GM18867 (cell line): ENCODE data around the gene IFT80.
"Not testable (repeated sequence)": the region's sequence is repeated elsewhere in the genome, so short reads cannot be mapped to it uniquely, and the experiment has no call there.

Experiments used
- ATAC-seq: cut with Tn5 transposase; IDR thresholded peaks from one replicate; pipeline ENCODE4 v1.9.1; 2021; ENCODE audit warnings: mild to moderate bottlenecking, moderate library complexity; ENCODE audit not compliant: unreplicated experiment

Gene IFT80

GRCh38 chr3:160369784-160370183 lies 29.2 kb downstream of the IFT80 start:
- no peak for ATAC-seq

GRCh38 chr3:160368804-160369203 lies 30.2 kb downstream of the IFT80 start:
- no peak for ATAC-seq

- ATAC-seq = no peak
Measured at GRCh38 chr3:160365869-160366522, 33.0 kb downstream of the IFT80 start.

- ATAC-seq = not testable (repeated sequence)
Measured at GRCh38 chr3:160362896-160363295, 36.1 kb downstream of the IFT80 start.

- ATAC-seq = no peak
Measured at GRCh38 chr3:160355826-160356225, 43.2 kb downstream of the IFT80 start.

DNA sequence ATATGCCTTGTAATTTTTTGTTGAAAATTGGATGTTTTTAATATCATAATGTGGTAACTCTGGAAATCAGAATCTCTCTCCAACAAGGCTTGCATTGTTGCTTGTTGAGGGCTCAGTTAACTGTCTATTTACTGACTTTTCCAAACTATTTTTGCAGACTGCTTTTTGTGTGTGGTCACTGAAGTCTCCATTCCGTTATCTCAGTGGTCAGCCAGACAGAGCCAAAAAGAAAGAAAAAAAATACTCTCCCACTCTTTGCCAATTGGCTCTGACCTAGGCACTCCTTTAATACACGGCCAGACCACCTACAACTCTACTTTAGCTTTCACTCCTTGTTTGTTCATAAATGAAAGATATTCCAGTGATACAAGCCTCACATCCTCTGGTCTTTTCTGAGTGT lies 52.5 kb downstream of the IFT80 start:
- no peak for ATAC-seq

- no peak for ATAC-seq
Measured at GRCh38 chr3:160343132-160343531, 55.9 kb downstream of the IFT80 start.

DNA sequence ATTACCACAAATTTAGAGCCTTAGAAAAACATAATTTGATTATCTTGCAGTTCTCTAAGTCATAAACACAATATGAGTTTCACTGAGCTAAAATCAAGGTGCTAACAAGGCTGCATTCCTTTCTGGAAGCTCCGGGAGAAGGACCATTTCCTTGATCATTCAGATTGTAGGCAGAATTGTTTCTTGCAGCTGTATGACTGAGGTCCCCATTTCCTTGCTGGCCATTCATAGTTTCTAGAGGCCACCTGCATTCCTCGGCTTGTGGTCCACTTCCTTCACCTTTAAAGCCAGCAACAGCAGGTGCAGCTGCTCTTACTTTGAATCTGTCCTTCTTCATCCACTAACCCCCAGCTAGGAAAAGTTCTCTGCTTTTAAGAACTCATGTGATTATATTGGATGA lies 58.7 kb downstream of the IFT80 start:
- ATAC-seq = no peak

GRCh38 chr3:160331127-160331937 lies 67.7 kb downstream of the IFT80 start:
- ATAC-seq = no peak

- no peak for ATAC-seq
Measured at GRCh38 chr3:160330690-160331089, 68.3 kb downstream of the IFT80 start.

DNA sequence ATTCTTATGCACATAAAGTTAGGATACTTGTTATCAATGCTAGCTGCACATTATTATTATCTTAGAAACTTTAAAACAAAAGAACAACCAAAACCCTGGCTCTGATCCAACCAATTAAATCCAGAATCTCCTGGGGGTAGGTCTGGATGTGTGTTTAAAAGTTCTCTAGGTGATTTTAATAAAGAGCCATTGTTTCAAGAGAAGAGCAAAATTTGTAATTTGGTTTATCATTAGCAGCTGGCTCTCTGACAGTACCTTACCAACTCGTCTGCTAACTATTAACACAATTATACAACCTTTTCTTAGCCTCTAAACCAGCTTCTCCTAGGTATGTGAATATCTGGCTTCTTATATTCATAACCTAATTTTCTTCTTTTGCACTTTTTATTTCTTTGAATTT lies 68.9 kb downstream of the IFT80 start:
- no peak for ATAC-seq

GRCh38 chr3:160326286-160326685 lies 72.7 kb downstream of the IFT80 start:
- not testable (repeated sequence) for ATAC-seq

DNA sequence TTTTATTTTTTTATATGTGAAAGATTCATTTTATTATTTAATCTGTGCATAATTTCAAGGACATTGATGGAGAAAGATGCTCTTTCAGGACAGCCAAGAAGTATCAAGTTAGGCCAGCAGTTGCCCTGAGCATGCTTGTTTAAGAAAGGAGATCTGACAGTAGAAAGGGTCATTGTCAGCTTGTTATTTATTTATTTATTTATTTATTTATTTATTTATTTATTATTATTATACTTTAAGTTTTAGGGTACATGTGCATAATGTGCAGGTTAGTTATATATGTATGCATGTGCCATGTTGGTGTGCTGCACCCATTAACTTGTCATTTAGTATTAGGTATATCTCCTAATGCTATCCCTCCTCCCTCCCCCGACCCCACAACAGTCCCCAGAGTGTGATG lies 77.2 kb downstream of the IFT80 start:
- not testable (repeated sequence) for ATAC-seq

GRCh38 chr3:160319322-160319721 lies 79.7 kb downstream of the IFT80 start:
- ATAC-seq = no peak

GRCh38 chr3:160314995-160315394 lies 84.0 kb downstream of the IFT80 start:
- ATAC-seq = no peak

DNA sequence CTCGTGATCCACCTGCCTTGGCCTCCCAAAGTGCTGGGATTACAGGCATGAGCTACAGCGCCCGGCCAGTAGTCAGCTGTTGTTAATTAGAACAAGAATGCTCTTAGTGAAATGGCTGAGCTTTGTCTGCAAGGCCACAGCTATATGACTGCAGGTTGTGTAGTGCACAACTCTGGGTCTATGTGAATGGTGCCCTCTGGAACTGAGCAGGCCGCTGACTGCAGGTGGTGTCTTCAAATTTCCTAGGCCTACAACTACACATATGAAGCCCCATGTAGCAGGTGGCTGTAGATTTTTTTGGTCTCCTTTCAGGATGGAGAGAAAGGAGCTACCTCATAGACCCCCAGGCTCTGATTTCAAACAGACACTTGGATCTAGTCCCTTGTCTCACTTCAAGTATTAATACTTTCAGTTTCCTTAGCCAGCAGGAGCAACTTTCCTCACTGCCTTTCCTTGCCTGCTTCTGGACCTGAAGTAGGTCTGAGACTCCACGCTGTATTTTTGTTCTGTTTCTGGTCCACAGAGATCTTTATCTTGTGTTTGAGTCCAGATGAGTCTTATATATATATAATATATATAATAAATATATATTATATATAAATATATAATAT lies 86.9 kb downstream of the IFT80 start:
- no peak for ATAC-seq

DNA sequence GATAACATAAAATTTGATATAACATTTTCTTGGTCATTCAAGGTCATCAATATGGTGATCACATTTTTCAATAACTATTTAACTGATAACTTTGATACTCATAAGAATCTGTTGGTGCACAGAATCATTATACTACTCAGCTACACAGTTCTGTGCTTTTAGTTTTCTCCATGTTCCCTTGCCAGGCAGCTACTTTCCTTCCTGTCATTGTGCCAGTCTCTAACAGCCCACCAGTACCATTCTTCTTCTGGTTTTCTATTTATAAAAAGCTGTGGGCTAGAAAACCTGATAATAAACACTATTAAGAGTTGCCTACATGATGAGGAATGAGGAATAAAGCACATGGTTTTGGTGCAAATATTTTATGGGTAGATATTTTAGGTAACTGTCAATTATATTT lies 96.2 kb downstream of the IFT80 start:
- no peak for ATAC-seq

DNA sequence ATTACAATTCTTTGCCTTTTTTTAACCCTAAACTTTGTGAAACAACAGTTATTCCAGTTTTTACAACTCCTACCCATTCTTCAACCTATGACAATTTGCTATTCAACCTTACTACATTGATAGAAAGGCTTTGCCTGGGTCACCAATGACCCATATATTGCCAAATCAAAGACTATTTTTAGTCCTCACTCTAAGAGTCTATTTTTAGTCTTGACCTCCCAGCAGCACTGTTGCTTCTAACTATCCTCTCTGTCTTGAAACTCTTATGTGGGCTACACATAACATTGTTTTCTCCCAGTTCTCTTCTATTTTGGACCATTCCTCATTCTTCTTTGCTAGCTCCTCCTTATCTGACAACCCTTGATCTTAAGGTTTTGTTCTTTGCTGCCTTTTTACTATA lies 102.4 kb downstream of the IFT80 start:
- no peak for ATAC-seq

- ATAC-seq = no peak
Measured at GRCh38 chr3:160291909-160292299, 107.1 kb downstream of the IFT80 start.

DNA sequence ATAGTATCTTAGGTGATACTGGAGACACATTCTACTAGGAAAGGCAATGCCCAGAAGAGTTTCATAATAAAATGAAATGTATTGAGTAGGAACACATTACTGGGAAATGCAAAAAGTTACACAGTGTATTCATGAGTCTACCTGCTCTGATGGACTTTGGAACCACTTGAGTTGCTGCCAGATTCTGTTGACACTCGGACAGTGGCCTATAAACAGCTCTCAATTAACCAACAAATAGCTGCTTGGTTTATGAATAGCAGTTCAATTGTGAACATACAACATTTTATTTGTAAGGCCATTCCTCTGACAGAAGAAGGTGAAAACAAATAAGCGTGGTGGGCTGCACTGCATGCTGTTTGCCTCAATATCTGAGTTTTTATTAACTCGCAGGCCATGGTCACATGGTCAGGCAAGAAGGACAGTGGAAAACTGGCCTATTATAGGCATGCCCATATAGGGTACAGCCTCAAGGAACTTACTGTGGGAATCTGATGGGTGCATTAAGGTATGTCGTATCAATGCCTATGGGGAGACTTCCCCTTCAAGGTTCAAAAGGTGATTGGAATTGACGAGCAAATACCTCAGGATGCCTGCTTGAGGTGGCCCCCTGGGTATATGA lies 107.6 kb downstream of the IFT80 start:
- no peak for ATAC-seq

DNA sequence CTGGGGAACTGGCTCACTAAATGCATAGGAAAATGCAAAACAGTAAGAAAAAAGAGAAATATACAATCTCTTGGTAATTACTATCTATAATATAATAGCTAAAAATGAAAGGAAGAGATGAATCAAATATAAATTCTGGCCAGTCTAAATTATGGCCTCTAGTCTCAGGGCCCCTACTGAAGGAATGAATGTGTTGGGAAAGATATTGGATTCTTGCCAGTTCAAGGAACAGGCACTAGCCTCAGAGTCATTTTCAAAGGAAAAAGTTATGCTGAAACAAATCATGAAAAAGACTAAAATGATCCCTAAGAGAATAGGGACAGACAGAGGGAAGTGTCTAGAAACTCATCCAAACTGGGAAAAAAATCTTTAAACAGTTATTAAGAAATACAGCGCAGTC lies 111.4 kb downstream of the IFT80 start:
- no peak for ATAC-seq

GRCh38 chr3:160286231-160286630 lies 112.8 kb downstream of the IFT80 start:
- no peak for ATAC-seq
